GM19238 (cell line): Measurements from ENCODE around the gene WNT5B.

Experiments
- DNase-seq: peaks from one replicate; pipeline ENCODE4 v3.0.0; 2011; ENCODE audit warnings: low spot score; ENCODE audit not compliant: insufficient read length

Gene WNT5B

DNA sequence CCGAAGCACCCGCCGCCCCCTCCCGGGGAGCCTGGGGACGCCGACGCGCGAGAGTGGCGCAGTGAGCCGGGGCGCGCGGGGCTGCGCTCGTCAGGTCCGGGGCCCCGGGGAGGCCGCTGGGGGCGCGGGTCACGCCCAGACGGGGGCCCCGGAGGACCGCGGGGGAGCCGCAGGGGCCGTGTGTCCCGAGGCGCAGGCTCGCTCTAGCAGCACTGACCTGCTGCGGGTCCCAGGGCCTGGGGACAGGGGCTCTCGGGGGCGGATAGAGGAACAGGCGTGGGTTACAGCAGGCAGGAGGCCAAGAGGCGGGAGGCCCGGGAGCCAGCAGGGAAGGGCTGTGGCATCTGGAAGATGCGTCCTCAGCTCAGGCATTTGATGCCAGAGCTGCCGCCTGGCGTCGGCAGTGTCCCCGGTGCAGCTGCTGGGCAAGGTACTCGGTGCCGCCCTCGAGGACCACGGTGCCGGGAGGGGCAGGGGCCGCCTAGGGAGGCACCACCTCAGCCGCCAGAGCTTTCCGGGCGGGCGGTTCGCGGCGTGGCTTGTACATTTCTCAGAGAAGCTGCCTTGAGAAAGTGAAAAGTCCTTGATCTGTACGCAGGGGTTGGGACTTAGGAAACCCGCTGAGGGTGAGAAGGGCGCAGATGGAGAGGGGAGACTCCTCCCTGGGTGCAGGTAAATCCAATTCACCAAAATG lies 1.2 kb downstream of the WNT5B start:
- no peak for DNase-seq

DNA sequence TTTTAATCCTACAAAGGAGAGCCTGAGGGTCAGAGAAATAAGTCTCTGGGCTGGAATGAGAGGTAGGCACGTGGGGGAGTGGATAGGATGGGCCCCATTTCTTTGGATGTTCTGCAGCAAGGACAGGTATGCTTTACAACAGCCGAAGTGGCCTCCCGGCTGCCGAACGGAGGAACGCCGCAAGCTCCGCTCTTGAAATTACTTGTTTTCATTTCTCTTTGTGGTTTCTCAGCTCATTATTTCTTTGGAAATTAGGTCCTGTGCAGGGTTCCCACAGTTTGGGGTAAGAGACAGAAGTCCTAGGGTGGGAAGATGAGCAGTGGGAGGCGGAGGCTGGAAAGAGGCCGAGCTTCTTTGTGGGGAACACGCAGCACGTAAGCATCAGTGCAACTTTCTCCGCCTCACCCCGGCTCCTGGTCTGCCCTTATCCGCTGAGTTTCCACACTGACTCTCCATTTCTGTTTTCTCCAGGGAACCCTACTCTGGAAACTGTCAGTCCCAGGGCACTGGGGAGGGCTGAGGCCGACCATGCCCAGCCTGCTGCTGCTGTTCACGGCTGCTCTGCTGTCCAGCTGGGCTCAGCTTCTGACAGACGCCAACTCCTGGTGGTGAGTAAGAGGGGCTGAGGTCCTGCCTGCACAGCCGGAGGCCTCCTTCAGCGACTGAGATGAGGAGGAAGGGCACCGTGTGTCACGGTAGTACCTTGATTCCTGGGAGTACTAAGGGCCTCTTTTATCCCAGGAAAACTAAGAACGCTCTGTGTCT lies 2.0 kb downstream of the WNT5B start:
- no peak for DNase-seq

- DNase-seq, result no peak
Observed at GRCh38 chr12:1632702-1633101, 3.7 kb downstream of the WNT5B start.

DNA sequence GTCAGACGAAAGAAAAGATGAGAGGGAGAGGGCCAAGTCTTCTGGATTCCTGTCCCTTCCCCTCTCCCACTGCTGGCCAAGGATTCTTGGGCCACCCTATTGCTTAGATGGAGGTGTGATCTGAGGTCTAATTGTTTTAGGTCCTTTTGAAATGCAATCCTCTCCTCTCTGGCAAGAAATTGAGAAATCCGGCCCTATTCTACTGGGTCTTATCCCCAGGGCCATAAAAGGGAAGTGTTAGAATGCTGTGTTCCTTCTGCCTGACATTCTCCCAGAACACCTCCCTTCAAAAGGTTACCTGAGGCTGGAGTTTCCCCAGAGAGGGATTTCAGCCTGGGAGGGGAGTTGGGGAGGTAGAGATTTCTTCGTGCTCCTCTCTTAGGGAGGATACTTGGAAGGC lies 4.4 kb downstream of the WNT5B start:
- DNase-seq, result no peak

DNA sequence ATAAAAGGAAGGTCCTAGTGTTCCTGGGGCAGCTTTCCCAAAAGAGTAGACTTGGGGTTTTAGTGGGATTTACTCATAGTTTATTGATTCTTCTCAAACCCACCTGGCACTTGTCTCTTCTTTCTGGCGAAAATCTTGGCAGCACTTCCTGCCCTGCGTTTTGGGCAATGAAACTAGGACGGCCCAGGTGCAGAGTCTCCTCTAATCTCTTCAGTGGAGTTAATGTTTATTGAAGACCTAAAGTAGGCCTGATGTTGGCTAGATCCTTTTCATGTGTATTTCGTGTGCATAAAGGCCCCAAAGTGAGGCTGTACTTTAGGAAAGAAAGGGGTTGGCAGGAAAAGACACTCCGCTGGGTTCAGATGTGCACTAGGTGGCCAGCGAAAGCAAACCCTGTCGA lies 5.1 kb downstream of the WNT5B start:
- no peak for DNase-seq

DNA sequence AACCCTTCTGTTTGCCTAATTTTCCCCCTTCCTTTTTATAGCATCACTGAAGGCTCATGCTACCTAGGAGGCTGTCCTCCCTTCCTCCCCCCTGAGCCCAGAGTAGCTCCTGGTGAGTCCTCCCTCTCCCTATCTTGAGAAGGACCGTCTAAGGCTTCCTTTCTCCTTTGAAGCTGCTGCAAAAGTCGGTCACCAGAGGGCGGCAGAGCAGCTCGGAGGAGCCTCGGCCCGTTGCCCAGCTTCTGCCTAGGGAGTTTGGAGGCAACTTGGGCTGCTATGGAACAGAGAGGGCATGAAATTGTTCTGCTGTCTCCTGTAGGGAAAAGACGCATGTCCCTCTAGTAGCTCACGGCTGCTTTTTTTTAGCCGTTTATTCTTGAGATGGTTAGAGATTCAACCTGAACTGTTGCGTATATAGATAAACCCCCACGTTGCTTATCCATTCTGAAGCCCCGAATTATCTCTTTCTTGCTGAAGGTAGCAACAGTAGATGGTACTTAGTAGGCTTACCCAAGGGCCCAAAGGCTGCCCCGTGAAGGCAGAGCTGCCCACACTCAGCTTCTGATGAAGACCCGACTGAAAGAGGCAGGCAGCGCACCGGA lies 5.7 kb downstream of the WNT5B start:
- peak; percentile 62 for DNase-seq

DNA sequence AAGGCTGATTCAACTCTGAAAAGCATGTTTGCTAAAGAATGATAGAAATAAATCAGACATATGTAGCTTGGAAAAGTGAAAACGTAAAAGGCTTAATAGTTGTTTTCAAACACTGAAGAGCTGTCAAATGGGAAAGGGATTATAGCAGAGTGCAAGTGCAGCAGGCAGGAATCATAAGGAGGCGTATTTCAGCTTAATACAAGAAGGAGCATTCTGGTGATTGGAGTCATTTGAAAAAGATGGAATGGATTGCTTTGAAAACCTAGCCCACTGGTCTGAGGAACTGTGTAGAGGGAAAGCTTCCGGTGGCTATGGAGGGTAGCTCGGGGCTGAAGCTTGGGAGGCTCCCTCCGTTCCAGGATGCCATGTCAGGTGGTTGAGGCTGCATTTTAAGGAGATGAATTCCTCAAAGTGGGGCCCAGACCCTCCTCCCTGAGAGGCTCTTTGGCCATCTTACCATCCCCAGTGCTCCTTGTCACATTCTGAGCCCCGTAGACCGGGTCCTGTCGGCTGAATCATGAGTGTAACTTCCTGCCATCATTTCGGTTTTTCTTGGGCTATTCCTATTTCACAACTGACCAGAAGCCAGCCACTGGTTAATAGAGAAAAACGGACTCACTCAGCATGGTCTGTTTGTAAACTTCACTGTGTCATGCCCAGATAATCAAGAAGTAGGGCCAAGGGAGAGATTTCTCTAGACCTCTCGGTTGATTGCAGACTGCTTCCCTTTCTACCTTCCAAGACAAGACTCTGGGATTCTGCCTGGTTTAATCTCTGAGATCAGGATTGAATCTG lies 6.5 kb downstream of the WNT5B start:
- DNase-seq, result no peak

DNA sequence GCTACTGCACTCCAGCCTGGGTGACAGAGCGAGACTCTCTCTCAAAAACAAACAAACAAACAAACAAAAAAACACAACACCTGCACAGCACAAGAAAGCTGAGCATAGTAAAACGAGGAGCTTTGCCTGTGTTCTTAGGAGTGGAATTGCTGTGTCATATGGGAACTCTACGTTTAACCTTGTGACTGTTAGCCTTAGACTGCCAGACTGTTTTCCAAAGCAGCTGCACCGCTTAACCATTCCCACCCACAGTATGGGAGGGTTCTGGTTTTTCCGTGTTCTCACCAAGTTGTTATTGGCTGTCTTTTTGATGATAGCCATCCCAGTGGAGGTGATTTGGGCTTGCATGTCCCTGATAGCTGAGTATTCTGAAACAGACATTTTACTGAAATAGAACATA lies 9.2 kb downstream of the WNT5B start:
- DNase-seq, result no peak

DNA sequence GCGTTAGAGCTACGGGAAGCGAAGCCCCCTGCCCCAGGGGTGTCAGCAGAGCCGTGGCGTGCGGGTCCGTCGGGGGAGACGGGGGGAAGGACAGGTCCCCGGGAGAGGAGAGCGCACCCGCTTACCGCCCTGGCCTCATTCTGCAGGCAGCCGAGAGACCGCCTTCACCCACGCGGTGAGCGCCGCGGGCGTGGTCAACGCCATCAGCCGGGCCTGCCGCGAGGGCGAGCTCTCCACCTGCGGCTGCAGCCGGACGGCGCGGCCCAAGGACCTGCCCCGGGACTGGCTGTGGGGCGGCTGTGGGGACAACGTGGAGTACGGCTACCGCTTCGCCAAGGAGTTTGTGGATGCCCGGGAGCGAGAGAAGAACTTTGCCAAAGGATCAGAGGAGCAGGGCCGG lies 10.5 kb downstream of the WNT5B start:
- no peak for DNase-seq

DNA sequence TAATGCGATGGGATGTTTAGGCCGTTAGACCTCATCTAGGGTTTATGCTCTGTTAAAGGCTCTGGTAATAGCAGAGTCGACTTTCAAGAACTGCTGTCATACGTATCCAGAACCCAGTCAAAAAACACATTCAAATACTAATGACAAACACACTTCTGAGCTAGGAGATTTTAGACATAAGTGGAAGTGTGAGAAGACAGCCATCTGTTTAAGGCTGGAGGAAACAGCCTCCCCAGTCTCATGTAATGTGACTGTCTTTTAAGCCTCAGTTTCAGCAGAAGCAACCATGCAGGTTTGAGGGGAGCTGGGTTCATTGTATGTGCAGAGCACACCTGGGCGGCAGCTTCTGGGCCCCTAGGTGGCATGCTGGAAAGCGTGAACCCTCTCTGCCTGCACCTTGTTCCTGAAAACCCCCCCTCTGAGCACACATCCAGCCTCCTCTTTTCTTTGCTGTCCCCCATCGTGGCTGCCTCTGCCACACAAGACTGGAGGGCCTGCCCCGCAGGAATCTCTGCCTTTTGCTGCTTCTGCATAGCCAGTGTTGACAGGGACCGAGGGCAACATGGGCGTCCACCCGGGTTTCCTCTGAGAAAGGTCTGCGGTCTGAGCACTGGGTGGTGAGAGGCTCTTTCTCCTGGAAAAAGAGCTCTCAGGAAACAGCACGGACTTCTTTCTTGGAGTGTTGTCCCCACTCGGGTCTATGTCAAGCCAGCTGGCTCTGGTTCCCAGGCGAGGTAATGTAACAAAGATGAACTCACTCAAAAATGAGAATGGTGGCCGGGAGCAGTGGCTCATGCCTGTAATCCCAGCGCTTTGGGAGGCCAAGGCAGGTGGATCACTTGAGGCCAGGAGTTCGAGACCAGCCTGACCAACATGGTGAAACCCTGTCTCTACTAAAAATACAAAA lies 11.6 kb downstream of the WNT5B start:
- no peak for DNase-seq

DNA sequence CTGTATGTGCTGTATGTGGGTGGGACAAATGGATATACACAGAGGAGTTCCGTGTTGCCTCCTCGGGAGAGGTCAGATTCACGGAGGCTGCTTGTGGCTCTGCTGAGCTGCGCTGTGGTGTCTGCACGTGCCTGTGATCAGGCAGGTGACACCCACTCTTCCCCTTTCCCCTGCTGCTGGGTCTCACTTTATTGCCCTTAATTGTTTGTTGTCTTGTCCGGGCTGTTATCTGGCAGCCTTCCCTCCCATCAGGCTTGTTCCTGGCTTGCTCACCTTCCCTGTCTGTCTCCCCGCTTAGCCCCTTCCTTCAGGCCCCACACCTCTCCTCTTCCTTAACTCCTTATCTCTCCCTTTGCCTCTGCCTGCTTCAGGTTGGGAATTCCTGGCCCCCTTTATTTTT lies 13.5 kb downstream of the WNT5B start:
- DNase-seq, result no peak

DNA sequence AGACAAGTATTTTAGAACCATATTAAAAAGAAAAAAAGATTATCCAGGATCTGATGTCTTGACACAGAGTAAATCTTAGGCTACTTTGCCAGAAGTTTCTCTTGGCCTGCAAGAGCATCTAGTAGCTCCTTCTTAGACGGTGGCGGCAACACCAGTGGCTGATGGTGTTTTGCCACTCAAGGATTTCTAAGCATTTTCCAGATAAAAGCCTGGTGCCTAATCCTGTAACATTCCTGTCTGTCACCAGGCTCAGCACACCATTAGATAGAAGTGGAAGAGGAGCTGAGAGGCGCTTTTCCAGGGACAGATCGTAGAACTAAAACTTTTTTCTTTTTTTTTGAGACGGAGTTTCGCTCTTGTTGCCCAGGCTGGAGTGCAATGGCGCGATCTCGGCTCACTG lies 14.0 kb downstream of the WNT5B start:
- DNase-seq, result no peak

- no peak for DNase-seq
Observed at GRCh38 chr12:1643905-1644533, 15.0 kb downstream of the WNT5B start.

GRCh38 chr12:1644534-1645438 lies 15.8 kb downstream of the WNT5B start:
- no peak for DNase-seq

GRCh38 chr12:1645819-1646218 lies 16.8 kb downstream of the WNT5B start:
- no peak for DNase-seq

DNA sequence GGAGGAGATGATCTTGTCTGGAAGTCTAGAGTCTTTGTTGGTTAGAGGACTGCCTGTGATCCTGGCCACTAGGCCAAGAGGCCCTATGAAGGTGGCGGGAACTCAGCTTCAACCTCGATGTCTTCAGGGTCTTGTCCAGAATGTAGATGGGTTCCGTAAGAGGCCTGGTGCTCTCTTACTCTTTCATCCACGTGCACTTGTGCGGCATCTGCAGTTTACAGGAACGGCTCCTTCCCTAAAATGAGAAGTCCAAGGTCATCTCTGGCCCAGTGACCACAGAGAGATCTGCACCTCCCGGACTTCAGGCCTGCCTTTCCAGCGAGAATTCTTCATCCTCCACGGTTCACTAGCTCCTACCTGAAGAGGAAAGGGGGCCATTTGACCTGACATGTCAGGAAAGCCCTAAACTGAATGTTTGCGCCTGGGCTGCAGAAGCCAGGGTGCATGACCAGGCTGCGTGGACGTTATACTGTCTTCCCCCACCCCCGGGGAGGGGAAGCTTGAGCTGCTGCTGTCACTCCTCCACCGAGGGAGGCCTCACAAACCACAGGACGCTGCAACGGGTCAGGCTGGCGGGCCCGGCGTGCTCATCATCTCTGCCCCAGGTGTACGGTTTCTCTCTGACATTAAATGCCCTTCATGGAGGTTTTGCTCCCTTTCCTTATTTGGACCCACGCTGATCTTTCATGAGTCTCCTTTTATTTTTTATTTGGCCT lies 17.7 kb downstream of the WNT5B start:
- DNase-seq, result peak; percentile 62

- no peak for DNase-seq
Observed at GRCh38 chr12:1647285-1647669, 18.2 kb downstream of the WNT5B start.

DNA sequence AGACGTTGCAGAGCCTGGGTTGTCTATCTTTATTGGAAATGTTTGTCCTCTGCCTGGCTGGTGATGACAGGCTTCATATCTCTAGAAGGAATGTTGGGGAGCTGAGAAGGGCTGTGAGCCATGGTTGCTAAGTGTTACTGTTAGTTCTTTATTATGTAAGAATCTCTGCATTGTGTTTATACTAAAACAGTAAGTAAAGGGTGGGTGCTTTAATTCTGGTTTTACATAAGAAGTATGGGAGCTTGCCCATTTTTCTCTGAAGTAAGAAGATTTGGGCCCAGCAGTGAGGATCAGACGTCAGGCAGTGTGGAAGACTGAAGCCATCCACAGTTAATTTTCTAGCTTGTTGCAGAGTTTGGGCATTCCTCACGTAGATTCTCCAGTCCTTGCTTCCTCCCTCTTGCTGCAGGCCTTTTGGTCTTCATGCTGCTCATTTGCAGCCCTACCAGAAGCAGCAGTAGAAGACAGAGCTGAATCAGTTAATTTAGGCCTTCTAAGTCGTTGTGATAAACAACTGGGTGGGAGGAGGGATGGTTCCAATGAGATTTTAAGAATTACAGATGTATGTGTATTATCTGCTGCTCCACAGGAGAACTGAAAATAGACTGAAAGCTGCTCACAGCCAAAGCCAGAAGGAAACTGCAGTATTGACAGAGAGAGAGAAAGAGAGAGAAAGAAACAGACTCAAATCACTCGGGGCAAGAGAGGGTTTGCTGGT lies 21.4 kb downstream of the WNT5B start:
- DNase-seq, result no peak
